OCI-M2 (cell line): ENCODE measurements around the gene RPS6KA5.
"Not testable (repeated sequence)": the region's sequence is repeated elsewhere in the genome, so short reads cannot be mapped to it uniquely, and the experiment has no call there.

ENCODE experiments used
- DNase-seq: peaks from one replicate; lab custom pipeline; 2025; ENCODE audit not compliant: unreplicated experiment; lab: John Stamatoyannopoulos, UW

RPS6KA5 gene

GRCh38 chr14:90940318-90940962 is 120.0 kb downstream of the RPS6KA5 start:
- no peak for DNase-seq

GRCh38 chr14:90939252-90939795 is 121.1 kb downstream of the RPS6KA5 start:
- not testable (repeated sequence) for DNase-seq

GRCh38 chr14:90938615-90939014 is 121.8 kb downstream of the RPS6KA5 start:
- no peak for DNase-seq

- no peak for DNase-seq
These were observed 123.5 kb downstream of the RPS6KA5 start for GRCh38 chr14:90936757-90937440.

GRCh38 chr14:90924621-90925340 is 135.7 kb downstream of the RPS6KA5 start:
- DNase-seq: no peak

- no peak for DNase-seq
These were observed 138.3 kb downstream of the RPS6KA5 start for GRCh38 chr14:90922141-90922540.

GRCh38 chr14:90911121-90911520 is 149.3 kb downstream of the RPS6KA5 start:
- no peak for DNase-seq

- DNase-seq: no peak
These were observed 153.3 kb downstream of the RPS6KA5 start for GRCh38 chr14:90907178-90907577.

GRCh38 chr14:90905531-90905930 is 154.9 kb downstream of the RPS6KA5 start:
- DNase-seq: no peak

GRCh38 chr14:90903101-90903500 is 157.3 kb downstream of the RPS6KA5 start:
- DNase-seq: peak; percentile 79

GRCh38 chr14:90900476-90901083 is 159.9 kb downstream of the RPS6KA5 start:
- no peak for DNase-seq

GRCh38 chr14:90897022-90897421 is 163.4 kb downstream of the RPS6KA5 start:
- DNase-seq: no peak

- DNase-seq: no peak
These were observed 166.2 kb downstream of the RPS6KA5 start for GRCh38 chr14:90894241-90894640.

- no peak for DNase-seq
These were observed 166.9 kb downstream of the RPS6KA5 start for GRCh38 chr14:90893510-90893909.

- DNase-seq: no peak
These were observed 167.5 kb downstream of the RPS6KA5 start for GRCh38 chr14:90892970-90893369.

GRCh38 chr14:90891326-90891725 is 169.1 kb downstream of the RPS6KA5 start:
- no peak for DNase-seq

GRCh38 chr14:90890322-90891020 is 170.0 kb downstream of the RPS6KA5 start:
- DNase-seq: no peak

- DNase-seq: no peak
These were observed 174.1 kb downstream of the RPS6KA5 start for GRCh38 chr14:90886297-90886815.

- no peak for DNase-seq
These were observed 176.7 kb downstream of the RPS6KA5 start for GRCh38 chr14:90883782-90884181.

- no peak for DNase-seq
These were observed 177.2 kb downstream of the RPS6KA5 start for GRCh38 chr14:90883197-90883596.

GRCh38 chr14:90880282-90880681 is 180.2 kb downstream of the RPS6KA5 start:
- DNase-seq: no peak
